MV-4-11 (cell line): ENCODE measurements around the gene TNK1.
A peak's percentile ranks its signal among the peaks of the same experiment; 100 is the strongest.
"Not testable (repeated sequence)": the region's sequence is repeated elsewhere in the genome, so short reads cannot be mapped to it uniquely, and the experiment has no call there.

Experiments used
- DNase-seq: peaks from one replicate; lab custom pipeline; 2025; lab: John Stamatoyannopoulos, UW

The TNK1 gene

GRCh38 chr17:7380855-7381683 is at the start of gene TNK1:
Gene TNK1, plus strand, starts transcription at chr17:7381089. Its CDS starts 1,838 bp downstream, at chr17:7382927.
- no peak for DNase-seq

- no peak for DNase-seq
These were observed 48.8 kb upstream of the TNK1 start for GRCh38 chr17:7332111-7332510.

GRCh38 chr17:7332600-7333069 is 48.3 kb upstream of the TNK1 start:
- DNase-seq, result peak; percentile 65

GRCh38 chr17:7334938-7335538 is 45.9 kb upstream of the TNK1 start:
- no peak for DNase-seq

- not testable (repeated sequence) for DNase-seq
These were observed 45.1 kb upstream of the TNK1 start for GRCh38 chr17:7335765-7336164.

GRCh38 chr17:7336240-7337175 is 44.4 kb upstream of the TNK1 start, which contains the start of gene ACAP1:
Gene ACAP1, plus strand, starts transcription at chr17:7336529. Its CDS starts 206 bp downstream, at chr17:7336735.
- DNase-seq, result peak; percentile 48

GRCh38 chr17:7337600-7337999 is 43.3 kb upstream of the TNK1 start:
- not testable (repeated sequence) for DNase-seq

- DNase-seq, result peak; percentile 50
These were observed 40.7 kb upstream of the TNK1 start for GRCh38 chr17:7340179-7340578.

- no peak for DNase-seq
These were observed 39.0 kb upstream of the TNK1 start for GRCh38 chr17:7341842-7342241.

- DNase-seq, result no peak
These were observed 37.6 kb upstream of the TNK1 start for GRCh38 chr17:7343250-7343649.

- DNase-seq, result no peak
These were observed 33.9 kb upstream of the TNK1 start for GRCh38 chr17:7346761-7347614.

GRCh38 chr17:7347630-7348477 is 33.0 kb upstream of the TNK1 start:
- no peak for DNase-seq

- no peak for DNase-seq
These were observed 32.2 kb upstream of the TNK1 start for GRCh38 chr17:7348478-7349242.

- peak; percentile 68 for DNase-seq
These were observed 29.0 kb upstream of the TNK1 start, which contains the start of gene KCTD11 for GRCh38 chr17:7351665-7352502. Gene KCTD11, plus strand, starts transcription at chr17:7352162.

- no peak for DNase-seq
These were observed 28.4 kb upstream of the TNK1 start for GRCh38 chr17:7352503-7352889.

GRCh38 chr17:7352910-7353635 is 27.8 kb upstream of the TNK1 start:
- no peak for DNase-seq

GRCh38 chr17:7354262-7354843 is 26.5 kb upstream of the TNK1 start:
- DNase-seq, result no peak
